Muscle of arm (tissue), 12 donors: Measurements from ENCODE around the gene TAF4. TPM values are rescaled to one million over a fixed set of nuclear protein-coding genes. Genes with fewer than 3 reads are reported as not detected.
"Not testable (repeated sequence)": the region's sequence is repeated elsewhere in the genome, so short reads cannot be mapped to it uniquely, and the experiment has no call there.

Experiments used
- DNase-seq: peaks from one replicate; pipeline ENCODE4 v3.0.0-alpha.2; 2013
- polyA plus RNA-seq, 12 donors: library from polyadenylated mRNA; unstranded; fragments of 120-200 nt; gene quantifications; one replicate each; pipeline ENCODE4 v1.2.1, GENCODE V29; 2013; ENCODE audit not compliant: insufficient read length in 12 of 12

TAF4 gene
- polyA plus RNA-seq, 12 donors: 10.4 to 23.8 (median 12.3) TPM; not detected in 1

DNA sequence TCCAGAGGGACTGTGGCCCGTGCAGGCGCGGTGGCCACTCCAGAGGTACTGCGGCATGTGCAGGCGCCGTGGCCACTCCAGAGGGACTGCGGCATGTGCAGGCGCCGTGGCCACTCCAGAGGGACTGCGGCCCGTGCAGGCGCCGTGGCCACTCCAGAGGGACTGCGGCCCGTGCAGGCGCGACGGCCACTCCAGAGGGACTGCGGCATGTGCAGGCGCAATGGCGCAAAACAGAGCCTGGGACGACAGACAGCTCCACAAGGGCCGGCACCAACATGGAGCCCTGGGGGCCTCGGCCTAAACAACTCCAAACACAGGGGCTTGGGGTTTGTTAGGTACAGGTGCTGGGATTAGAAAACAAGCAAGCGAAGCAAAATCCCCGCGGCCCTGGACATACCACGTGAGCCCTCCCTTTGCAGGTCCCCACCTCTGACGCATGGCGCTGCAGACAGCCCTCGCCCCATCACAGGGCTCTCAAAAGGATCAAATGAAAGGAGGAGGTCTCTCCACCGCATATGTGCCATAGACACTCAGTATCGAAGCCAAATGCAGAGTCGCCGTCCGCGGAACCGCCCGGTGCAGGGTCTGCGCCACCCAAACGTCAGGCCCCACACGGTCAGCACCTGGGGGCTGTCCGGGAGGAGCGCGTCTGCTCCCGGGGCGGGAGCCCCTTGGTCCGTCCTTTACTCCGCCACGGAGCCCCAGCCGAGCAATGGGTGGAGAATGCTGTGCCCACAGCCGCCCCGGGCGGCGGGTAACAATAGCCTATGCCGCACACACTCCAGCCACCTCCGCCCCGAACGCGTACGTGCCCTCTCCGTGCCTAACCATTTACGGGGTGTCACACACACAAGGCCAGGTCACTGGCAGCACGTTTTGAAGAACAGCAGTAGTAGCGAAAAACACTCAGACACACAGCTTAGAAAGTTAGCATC, 85.7 kb downstream of the TAF4 start:
- no peak for DNase-seq

DNA sequence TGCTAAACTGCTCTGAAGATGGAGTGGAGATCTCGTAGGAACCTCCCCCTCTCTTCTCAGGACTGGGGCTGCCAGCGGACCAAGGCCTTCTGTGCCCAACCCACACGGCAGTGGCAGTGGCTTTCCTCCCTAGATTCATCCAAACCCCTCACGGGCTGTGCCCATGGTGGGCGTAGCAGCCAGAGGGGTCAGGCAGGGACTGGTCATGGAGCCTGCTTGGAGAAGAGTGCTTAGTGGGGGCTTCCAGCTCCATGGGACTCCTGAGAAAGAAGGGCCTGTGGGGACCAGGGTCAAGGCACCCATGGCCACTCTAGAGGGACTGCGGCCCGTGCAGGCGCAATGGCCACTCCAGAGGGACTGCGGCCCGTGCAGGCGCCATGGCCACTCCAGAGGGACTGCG, 86.6 kb downstream of the TAF4 start:
- no peak for DNase-seq

DNA sequence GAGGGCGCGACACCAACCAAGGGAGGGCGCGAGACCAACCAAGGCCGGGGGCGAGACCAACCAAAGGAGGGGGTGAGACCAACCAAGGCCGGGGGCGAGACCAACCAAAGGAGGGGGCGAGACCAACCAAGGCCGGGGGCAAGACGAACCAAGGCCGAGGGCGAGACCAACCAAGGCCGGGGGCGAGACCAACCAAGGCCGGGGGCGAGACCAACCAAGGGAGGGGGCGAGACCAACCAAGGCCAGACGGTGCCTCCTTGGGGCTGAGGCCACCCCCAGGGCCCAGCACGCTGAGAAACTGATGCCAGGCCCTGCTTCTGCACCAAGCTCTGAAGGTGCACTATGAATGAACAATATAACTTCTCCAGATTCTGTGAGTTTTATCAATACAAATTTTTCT, 87.2 kb downstream of the TAF4 start:
- DNase-seq: no peak

DNA sequence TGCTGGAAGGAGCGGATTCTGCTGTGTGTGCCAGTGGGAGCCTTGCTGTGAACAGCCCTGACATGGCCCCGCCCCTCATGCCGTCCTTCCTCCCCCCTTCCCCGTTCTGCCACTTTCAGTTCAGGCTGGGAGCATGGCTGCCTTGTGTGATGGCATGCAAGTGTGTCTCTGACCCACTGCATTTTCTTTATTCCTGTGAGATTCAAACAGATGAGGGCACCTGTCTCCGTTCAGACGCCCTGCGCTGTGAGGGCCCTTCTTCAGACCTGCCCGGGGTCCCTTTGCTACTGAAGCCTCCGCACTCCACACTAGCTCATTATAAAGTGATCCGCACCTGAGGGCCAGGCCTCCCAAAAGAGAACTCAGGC, 88.3 kb downstream of the TAF4 start:
- DNase-seq: no peak

DNA sequence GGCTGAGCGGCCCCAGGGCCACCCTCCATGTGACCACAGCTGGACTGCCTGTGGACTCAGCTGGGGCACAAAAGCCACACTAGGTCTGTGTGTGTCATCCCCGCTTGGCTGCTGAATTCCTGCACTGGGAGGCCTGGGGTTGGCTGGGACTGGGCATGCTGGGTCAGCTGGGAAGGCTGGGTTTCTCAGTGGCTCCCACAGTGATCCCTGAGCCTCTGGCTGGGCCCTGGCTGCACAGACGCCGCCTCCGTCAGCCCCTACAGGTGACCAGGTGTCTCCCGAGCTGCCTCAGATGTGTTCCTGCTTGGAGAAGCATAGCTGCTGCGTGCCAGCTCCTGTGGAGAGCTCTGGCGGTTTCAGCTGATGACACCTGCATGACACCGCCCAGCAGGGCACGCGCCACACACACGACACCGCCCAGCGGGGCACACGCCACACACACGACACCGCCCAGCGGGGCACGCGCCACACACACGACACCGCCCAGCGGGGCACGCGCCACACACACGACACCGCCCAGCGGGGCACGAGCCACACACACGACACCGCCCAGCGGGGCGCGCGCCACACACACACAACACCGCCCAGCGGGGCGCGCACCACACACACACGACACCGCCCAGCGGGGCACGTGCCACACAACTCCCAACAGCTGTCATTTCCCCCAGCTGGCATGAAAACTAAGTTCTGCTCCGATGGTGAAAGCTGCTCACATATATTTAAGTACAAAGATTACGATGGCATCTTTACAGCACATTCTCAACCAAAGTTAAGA, 88.8 kb downstream of the TAF4 start:
- no peak for DNase-seq

DNA sequence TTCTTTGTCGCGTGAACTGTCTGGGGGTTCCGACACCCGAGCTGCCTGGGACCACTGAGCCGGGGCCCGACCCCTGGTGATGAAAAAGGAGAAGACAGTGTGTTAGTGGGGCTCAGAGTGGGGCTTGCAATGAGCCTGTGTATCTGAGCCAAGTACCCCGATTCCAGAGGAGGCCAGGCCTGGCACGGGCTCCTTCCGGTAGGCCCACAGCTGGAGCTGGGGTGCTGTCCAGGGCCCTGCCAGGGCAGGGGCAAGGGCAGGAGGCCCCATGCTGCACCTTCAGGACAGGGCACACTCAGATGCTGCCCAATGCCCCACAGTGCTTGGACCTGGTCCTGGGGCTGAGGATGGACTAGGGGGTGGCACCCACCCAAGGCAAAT, 89.4 kb downstream of the TAF4 start:
- no peak for DNase-seq

DNA sequence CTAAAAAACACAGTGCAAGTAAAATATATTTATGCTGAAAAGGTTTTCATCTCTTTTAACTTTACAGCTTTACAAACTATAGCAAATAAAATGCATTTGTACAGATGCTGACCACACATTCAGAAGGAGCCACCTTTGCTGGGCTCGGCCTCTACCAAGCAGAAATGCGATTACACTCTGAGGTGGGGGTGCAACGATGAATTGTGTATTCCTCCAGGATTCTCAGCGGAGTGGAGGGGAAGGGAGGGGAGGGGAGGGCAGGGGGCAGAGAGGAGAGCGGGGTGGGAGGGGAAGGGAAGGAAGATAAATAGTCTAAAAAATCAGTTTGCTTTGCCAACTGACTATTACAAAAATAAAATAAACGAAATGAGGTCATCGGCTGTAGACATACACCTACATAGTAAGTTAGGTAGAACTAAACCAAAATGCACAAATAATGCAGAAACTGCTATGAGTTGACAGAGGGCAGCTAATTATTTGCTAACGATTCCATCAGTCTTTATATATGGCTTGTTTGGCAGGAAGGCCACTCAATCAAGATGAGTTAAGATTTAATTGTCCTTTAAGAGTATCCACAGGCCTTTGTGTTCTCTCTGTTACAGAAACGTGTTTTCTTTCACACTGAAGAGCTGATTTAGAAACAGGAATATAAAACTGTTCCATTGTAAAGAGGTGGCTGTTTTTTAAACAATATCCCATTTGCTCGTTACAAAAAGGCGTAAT, 90.1 kb downstream of the TAF4 start:
- no peak for DNase-seq

DNA sequence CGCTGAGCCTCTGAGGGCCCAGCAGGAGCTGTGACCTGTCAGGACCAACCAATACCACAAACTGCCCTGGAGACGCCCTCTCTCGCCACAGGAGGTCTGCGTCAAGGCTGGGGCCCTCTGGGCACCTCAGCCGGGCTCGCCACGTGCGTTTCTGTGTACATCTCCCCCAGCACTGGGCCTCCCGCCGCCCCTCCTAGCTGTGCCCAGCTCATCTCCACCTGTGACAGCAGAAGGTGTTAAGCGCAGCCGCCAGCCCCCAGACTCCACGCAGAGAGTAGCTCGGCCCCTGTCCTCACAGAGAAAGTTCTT, 91.4 kb downstream of the TAF4 start:
- DNase-seq: no peak

DNA sequence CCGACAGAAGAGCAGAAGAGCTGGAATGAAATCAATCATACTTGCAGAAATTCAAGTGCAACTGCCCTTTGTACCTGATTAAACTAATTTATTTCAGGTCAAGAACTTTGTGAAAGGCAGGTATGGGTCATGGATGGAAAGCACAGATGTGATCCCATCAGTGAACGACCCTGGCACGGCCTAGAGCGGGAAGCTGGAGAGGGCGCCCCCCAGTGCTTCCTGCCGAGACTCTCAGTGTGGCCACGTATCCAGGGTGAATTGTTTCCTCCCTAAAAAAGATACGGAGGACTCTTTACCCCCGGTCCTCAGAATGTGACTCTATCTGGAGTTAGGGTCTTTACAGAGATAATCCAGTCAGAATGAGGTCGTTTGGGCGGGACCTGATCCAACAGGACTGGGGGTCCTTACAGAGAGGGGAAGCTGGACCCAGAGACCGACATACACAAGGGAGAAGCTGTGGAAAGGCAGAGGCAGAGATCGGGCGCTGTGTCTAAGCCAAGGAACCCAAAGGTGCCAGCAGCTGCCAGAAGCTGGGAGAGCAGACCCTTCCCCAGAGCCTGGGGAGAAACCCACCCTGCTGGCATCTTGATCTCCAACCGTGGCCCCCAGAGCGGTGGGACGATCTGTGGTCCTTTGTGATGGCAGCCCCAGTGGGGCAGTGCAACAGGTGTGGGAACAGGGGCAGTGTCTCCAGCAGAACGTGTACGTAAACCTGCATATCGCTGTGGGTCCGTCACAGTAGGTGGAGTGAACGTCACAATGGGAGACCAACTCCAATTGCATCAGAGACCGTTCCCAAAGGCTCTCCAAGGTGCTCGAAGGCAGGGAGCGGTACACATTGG, 91.9 kb downstream of the TAF4 start:
- DNase-seq: no peak

DNA sequence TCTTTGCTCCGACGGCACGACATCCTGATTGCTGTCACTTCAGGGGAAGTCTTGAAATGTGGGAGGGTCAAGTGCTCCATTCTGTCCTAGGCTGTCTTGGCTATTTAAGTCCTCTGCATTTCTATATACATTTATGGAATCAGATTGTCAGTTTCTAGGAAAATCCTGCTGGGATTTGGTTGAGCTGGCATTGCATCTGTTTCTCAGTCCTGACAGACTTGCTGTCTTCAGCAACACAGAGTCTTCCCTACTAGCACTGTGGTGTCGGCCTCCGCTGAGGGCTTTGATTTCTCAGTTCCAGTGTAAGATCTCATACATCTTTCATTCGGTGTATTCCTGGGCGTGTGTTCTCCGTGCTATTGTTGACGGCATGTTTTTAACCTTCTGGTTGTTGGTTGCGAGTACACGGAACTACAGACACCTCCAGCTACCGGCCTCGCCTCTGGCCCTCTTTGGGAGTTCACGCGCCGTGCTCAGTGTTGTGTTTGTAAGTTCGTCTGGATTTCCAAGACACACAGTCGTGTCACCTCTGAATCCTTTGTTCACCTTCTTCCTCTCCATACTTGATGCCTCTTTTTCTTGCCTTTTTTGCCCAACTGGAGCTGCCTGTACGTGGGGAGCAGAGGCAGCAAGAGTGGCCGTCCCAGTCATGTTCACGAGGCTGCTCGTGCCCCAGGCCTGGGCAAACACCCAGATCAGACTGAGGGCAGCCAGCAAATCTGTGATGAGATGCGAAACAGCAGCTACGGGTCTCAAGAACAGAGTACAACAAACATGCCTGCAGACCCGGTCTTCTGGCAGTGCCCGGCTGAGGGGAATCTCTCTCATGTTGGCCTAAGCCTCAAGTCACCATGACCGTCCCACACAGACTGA, 92.8 kb downstream of the TAF4 start:
- no peak for DNase-seq

DNA sequence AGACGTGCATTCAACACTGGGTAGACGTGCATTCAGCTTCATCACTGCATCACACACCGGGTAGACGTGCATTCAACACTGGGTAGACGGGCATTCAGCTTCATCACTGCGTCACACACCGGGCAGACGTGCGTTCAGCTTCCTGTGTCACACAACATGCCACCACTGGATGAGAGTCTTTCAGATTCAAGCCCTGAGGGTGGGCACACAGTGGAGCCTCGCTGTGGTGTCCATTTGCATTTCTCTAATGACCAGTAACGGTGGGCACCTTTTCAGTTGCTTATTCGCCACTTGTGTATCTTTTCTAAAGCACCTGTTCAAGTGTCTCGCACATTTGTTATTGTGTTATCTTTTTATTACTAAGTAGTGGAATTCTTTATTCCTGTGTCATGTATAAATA, 94.1 kb downstream of the TAF4 start:
- DNase-seq: not testable (repeated sequence)

DNA sequence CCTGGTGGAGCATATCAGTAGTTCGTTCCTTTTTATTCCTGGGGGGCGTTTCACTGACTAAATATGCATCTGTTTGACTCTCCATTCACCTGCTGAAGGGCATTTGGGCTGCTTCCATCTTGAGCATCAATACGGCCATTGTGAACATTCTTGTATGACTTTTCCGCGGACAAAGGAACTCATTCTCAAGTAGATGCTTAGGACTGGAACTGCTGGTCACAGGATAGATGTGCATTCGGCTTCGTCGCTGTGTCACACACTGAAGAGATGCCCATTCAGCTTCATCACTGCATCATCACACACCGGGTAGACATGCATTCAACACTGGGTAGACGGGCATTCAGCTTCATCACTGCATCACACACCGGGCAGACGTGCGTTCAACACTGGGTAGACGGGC, 95.3 kb downstream of the TAF4 start:
- no peak for DNase-seq

DNA sequence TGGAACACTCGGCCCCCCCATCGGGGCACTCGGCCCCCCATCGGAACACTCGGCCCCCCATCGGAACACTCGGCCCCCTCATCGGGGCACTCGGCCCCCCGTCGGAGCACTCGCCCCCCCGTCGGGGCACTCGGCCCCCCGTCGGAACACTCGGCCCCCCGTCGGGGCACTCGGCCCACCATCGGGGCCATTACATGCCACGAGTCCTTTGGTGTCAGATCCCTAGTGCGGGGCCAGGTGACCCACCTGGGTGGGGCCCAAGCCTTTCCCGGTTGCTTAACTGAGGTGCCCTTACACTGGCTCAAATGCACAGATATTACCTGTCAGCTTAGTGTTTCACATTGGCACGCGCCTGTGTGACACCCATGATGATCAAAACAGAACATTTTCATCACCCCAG, 95.9 kb downstream of the TAF4 start:
- DNase-seq: no peak

DNA sequence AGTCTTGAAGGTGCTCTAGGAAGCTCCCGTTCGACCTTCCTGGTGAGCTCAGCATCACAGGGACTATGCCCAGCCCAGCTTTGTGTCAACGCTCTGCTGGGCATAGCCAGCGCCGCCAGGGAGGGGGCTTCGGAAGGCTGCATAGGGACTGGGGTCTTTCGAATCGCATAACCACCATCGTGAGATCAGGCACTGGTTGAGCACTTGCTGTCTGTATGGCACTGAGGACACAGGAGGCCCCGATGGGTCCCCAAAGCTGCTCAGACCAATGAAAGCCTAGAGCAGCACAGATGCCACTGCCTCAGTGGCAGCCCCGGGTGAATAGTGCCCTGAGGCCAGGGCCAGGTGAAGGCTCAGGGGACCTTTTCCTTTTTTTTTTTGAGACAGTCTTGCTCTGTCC, 96.7 kb downstream of the TAF4 start:
- no peak for DNase-seq

DNA sequence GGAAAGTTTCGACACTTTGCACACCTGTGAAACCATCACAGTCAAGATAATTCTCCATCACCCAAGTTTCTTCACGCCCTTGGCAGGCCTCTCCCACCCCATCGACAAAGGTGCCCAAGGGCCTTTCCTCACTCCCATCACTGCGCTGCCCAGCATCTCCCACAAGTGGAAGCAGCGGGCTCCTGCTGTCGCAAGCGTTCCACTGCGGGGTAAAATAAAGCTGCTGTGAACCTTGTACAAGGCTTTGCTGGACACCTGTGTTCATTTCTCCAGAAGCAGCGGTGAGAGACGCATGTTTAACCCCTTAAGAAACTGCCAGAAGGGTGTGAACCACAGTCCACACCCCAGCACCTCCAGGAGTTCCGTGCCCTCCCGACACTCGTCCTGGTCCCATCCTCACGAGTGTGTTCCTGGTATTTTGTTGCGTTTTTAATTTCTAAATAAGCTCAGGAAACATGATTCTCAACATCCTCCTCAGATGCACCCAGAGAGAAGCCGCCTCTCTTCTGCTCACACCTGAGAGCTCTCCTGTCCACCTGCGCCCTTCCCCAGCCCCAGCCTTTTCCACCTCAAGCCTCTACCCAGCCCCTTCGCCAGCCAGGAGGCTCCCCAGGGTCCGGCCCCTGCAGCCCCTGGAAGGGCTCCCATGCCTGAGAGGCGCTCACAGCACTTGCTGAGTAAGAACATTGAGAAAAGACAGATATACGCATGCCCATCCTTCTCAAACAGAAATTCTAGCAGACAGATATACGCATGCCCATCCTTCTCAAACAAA, 97.5 kb downstream of the TAF4 start:
- DNase-seq: no peak

DNA sequence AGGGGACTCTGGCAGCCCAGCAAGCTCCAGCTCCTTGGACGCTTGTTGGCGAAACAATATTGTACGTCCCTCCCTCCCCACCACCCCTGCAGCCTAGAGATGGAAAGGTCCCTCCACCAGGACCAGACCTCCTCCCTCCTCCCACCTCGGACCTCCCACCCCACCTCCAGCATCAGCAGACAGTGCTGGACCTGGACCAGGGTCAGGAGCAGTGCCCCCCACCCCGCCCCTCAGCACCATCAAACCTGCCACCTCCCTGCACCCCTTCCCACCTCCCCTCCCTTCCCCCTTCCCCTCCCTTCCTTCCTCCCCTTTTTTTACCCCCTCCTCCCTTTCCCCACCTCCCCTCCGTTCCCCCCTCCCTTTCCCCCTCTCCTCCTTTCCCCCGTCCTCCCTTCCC, 98.4 kb downstream of the TAF4 start:
- DNase-seq: no peak

DNA sequence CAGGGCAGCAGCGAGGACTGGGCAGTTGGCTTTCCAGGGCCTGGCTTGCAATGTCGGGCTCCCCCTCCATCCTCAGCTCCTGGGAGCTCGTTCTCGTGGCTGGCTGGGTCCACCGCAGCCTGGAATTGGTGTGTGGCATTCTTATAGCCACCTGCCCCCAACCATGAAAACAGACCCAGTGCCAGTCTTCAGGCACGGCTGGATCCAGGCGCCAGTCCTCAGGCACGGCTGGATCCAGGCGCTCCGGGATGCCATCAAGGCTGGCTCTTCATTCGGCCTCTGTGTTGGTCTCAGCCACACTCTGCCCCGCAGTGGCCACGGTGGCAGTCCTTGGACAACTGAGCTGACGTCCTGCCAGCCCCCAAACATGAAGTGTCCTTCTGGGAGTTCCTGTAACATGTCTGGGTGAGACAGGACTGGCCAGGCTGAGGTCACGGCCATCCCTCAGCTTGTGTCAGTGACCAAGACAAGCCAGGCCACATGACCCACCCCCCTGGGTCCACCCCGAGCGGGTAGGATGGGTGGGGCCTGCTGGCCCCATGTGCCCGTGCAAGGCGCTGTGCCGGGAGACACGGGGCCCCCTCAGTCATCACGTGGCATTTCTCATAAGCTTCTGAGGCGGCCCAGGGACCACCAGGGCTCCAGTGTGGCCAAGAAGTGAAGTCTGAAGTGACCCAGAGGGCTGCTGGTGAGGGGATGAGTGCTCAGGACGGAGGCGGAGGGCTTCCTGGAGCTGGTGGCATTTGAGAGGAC, 99.0 kb downstream of the TAF4 start:
- DNase-seq: no peak

DNA sequence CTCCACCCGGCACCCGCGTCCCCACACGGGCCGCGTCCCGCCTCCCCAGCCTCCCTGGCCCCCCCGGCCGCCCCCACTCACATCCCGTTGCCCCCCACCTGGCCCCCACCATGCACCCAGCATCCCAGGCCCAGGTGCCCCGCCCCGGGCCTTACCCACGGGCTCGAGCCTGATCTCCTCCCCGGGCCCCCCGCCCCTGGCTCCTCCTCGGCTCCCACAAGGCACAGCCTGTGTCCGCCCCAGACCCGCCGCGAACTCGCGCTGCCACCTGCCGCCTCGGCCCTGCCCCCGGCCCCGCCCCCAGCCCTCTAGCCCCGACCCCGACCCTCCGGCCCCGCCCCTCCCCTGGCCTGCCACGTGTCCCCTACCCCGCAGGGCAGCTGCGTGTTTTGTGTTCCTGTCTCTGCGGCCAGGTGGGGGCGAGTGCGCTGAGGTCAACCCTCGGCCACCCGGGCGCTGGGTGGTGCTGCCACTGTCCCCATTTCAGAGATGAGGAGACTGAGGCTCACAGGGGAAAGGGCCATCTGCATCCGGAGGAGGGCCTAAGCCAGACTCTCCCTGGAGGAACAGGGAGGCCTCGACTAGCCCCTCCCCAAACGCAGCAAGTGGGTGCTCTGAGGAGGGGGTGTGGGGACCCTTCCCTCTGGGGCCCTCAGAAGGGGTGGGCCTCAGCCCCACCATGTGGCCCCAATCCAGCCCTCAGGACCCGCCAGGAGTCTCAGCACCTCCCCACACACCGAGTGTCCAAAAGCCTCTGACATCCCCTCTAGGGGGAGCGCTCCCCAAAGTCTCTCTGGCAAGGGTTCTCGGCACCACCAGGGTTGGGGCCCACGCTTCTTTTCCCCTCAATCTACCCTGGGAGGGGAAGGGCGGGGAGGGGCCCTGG, 99.8 kb downstream of the TAF4 start:
- DNase-seq: no peak
